Esophagus squamous epithelium (tissue), 5 donors: ENCODE results near the gene TSPAN4. TPM values are rescaled to one million over a fixed set of nuclear protein-coding genes. Genes with fewer than 3 reads are reported as not detected.

Experiments
- DNase-seq: peaks from one replicate; lab custom pipeline; 2025; lab: John Stamatoyannopoulos, UW
- H3K27ac ChIP-seq, 4 donors: fragments of 200-600 bp; sonication (generic); one replicate each; pipeline ENCODE4 v1.5.1; 2016 to 2019; ENCODE audit warnings: mild to moderate bottlenecking in 1 of 4
- H3K27me3 ChIP-seq, 4 donors: fragments of 200-600 bp; sonication (generic); 1 replicate in 3 of 4; 2 replicates in 1 of 4; pipeline versions ENCODE4 v1.5.1 to v1.6.0; 2017 to 2021; ENCODE audit warnings: antibody characterized with exemption in 1 of 4
- H3K36me3 ChIP-seq, 3 donors: fragments of 200-600 bp; sonication (generic); one replicate each; pipeline ENCODE4 v1.5.1; 2016 to 2019
- H3K4me1 ChIP-seq, 3 donors: fragments of 200-600 bp; sonication (generic); one replicate each; pipeline ENCODE4 v1.5.1; 2017 to 2019
- H3K4me3 ChIP-seq, 4 donors: fragments of 200-600 bp; sonication (generic); 1 replicate in 3 of 4; 2 replicates in 1 of 4; pipeline ENCODE4 v1.5.1; 2016 to 2019; ENCODE audit warnings: mild to moderate bottlenecking in 2 of 4, moderate library complexity in 1 of 4
- H3K9me3 ChIP-seq, 3 donors: fragments of 200-600 bp; sonication (generic); one replicate each; pipeline ENCODE4 v1.5.1; 2016 to 2019
- CTCF ChIP-seq, 6 experiments: fragments of 450-650 bp in 4 of 6; fragments of 200-600 bp in 2 of 6; sonication (generic) in 2 of 6; IDR thresholded peaks; one replicate each; pipeline ENCODE4 v1.5.1; 2016 to 2019; ENCODE audit warnings: antibody characterized with exemption in 6 of 6, mild to moderate bottlenecking in 4 of 6, moderate library complexity in 4 of 6
- POLR2A ChIP-seq, 4 donors: fragments of 450-650 bp; IDR thresholded peaks; one replicate each; pipeline ENCODE4 v1.6.1; 2017; ENCODE audit warnings: antibody characterized with exemption in 4 of 4, mild to moderate bottlenecking in 4 of 4, moderate library complexity in 3 of 4
- WGBS, 2 donors: methylation state at CpG; one replicate each; pipeline ENCODE4 v1.1.5; 2018; 5-methylcytosine and 5-hydroxymethylcytosine counted together
- intact Hi-C: fragments of 100-400 bp; cut with DNase I; formaldehyde crosslinking; loops from one replicate; pipeline ENCODE4 v1.15.0; 2022
- total RNA-seq, 4 donors: library from RNA; depleted of rRNA; stranded (reverse); fragments of >200 nt; gene quantifications; one replicate each; pipeline ENCODE4 v1.1.0, GENCODE V29; 2016
- donor health status: DM: yes; HTN: yes; CAD: no.

The TSPAN4 gene
- total RNA-seq, 4 donors from 2014 or later = 6.8 to 59.7 (median 19.0) TPM

- Histone ChIP-seq H3K36me3 (peaks cover 0 to 55% (median 8%) of the 10 kb centered on the region in 3 donors), H3K4me1 (peaks cover 0 to 6% (median 0%) of the 10 kb centered on the region in 3 donors), H3K9me3 (no peaks in the 10 kb centered on the region), H3K27me3 (no peaks in the 10 kb centered on the region), H3K27ac (no peak overlapping the region), H3K4me3 (no peak overlapping the region)
- intact Hi-C loops = no loop called here
- DNase-seq = no peak
- no peak for TF ChIP-seq POLR2A (IDR thresholded peaks at IDR 0.05)
- TF ChIP-seq CTCF (IDR thresholded peaks at IDR 0.05) = no peak
- WGBS, 2 donors = 91 to 93% methylated on average over 18 to 19 of the region's 21 CpGs
These were observed 33.2 kb downstream of the TSPAN4 start for GRCh38 chr11:875769-876301.

GRCh38 chr11:876545-876944 lies 33.9 kb downstream of the TSPAN4 start:
- no CpG with 5 or more reads among the region's 12 CpGs for WGBS, 2 donors
- TF ChIP-seq POLR2A (IDR thresholded peaks at IDR 0.05) = no peak
- TF ChIP-seq CTCF (IDR thresholded peaks at IDR 0.05) = no peak
- no peak for DNase-seq
- Histone ChIP-seq H3K4me3 (no peak overlapping the region), H3K27me3 (no peaks in the 10 kb centered on the region), H3K4me1 (peaks cover 0 to 6% (median 0%) of the 10 kb centered on the region in 3 donors), H3K36me3 (peaks cover 0 to 60% (median 8%) of the 10 kb centered on the region in 3 donors), H3K27ac (no peak overlapping the region), H3K9me3 (no peaks in the 10 kb centered on the region)
- intact Hi-C loops = no loop called here

- Histone ChIP-seq H3K4me3 (no peak overlapping the region), H3K4me1 (peaks cover 0 to 6% (median 0%) of the 10 kb centered on the region in 3 donors), H3K27me3 (no peaks in the 10 kb centered on the region), H3K36me3 (peaks cover 0 to 70% (median 8%) of the 10 kb centered on the region in 3 donors), H3K9me3 (no peaks in the 10 kb centered on the region), H3K27ac (no peak overlapping the region)
- TF ChIP-seq CTCF (IDR thresholded peaks at IDR 0.05) = no peak
- no peak for TF ChIP-seq POLR2A (IDR thresholded peaks at IDR 0.05)
- no peak for DNase-seq
- intact Hi-C loops = no loop called here
- WGBS, 2 donors = 100% methylated on average over 1 to 3 of the region's 11 CpGs
These were observed 34.9 kb downstream of the TSPAN4 start for GRCh38 chr11:877565-877964.

GRCh38 chr11:880447-880846 lies 37.8 kb downstream of the TSPAN4 start:
- DNase-seq = no peak
- intact Hi-C loops = no loop called here
- 70 to 76% methylated on average over 3 to 8 of the region's 14 CpGs for WGBS, 2 donors
- Histone ChIP-seq H3K27ac (no peak overlapping the region), H3K4me3 (no peak overlapping the region), H3K9me3 (no peaks in the 10 kb centered on the region), H3K36me3 (peaks cover 6 to 87% (median 8%) of the 10 kb centered on the region in 3 donors), H3K27me3 (no peaks in the 10 kb centered on the region), H3K4me1 (peaks cover 0 to 6% (median 0%) of the 10 kb centered on the region in 3 donors)
- TF ChIP-seq POLR2A (IDR thresholded peaks at IDR 0.05) (no peak), CTCF (IDR thresholded peaks at IDR 0.05) (no peak)

- no peaks in the 10 kb centered on the region for H3K27me3 ChIP-seq
- no peaks in the 10 kb centered on the region for H3K4me1 ChIP-seq
- peaks cover 6 to 95% (median 8%) of the 10 kb centered on the region in 3 donors for H3K36me3 ChIP-seq
- TF ChIP-seq CTCF (IDR thresholded peaks at IDR 0.05) = no peak
- no peak for TF ChIP-seq POLR2A (IDR thresholded peaks at IDR 0.05)
- WGBS, 2 donors = 75 to 90% methylated on average over 7 to 14 of the region's 14 CpGs
- H3K27ac ChIP-seq = no peak overlapping the region
- intact Hi-C loops = no loop called here
- H3K9me3 ChIP-seq = no peaks in the 10 kb centered on the region
- DNase-seq = no peak
- no peak overlapping the region for H3K4me3 ChIP-seq
These were observed 39.9 kb downstream of the TSPAN4 start for GRCh38 chr11:882596-882995.
